ENCODE results near the gene CNTROB.

- TF ChIP-seq CTCF (IDR thresholded peaks at IDR 0.05), result no peak
- TF ChIP-seq POLR2A (IDR thresholded peaks at IDR 0.05), result no peak
- TF ChIP-seq POLR2AphosphoS5 (IDR thresholded peaks at IDR 0.05), result no peak
These were observed 22.9 kb upstream of the CNTROB start for GRCh38 chr17:7909089-7909488.

All from transverse colon (tissue), 4 donors.